Duodenal mucosa (tissue), 2 donors: ENCODE measurements around the gene IRF2BPL.
A peak's percentile ranks its signal among the peaks of the same experiment; 100 is the strongest.

ENCODE experiments used
- H3K27ac ChIP-seq: one replicate; pipeline ENCODE4 v1.7.0; 2013; ENCODE audit warnings: low read depth, low read length
- H3K27me3 ChIP-seq, 2 donors: one replicate each; pipeline ENCODE4 v1.7.0; 2013; ENCODE audit warnings: low read length in 2 of 2, control low read depth in 1 of 2; ENCODE audit not compliant: insufficient read depth in 2 of 2, control insufficient read depth in 1 of 2
- H3K36me3 ChIP-seq, 2 donors: one replicate each; pipeline ENCODE4 v1.7.0; 2013; ENCODE audit warnings: low read length in 2 of 2, control low read depth in 1 of 2; ENCODE audit not compliant: insufficient read depth in 2 of 2, control insufficient read depth in 1 of 2
- H3K4me1 ChIP-seq, 2 donors: one replicate each; pipeline ENCODE4 v1.7.0; 2013; ENCODE audit warnings: low read length in 2 of 2, control low read depth in 1 of 2; ENCODE audit not compliant: insufficient read depth in 2 of 2, control insufficient read depth in 1 of 2
- H3K4me3 ChIP-seq, 2 donors: one replicate each; pipeline ENCODE4 v1.7.0; 2013; ENCODE audit warnings: low read length in 2 of 2, low read depth in 1 of 2
- H3K9ac ChIP-seq, 2 donors: one replicate each; pipeline ENCODE4 v1.7.0; 2013; ENCODE audit warnings: low read length in 2 of 2, low read depth in 1 of 2
- H3K9me3 ChIP-seq, 2 donors: one replicate each; pipeline ENCODE4 v1.7.0; 2013; ENCODE audit warnings: low read length in 2 of 2, control low read depth in 1 of 2; ENCODE audit not compliant: control insufficient read depth in 1 of 2

IRF2BPL gene

GRCh38 chr14:77033622-77034589 is 5.4 kb upstream of the IRF2BPL start:
- H3K9me3 ChIP-seq, result no peaks in the 10 kb centered on the region
- H3K36me3 ChIP-seq, result no peaks in the 10 kb centered on the region
- no peaks in the 10 kb centered on the region for H3K27me3 ChIP-seq
- H3K9ac ChIP-seq, result peak overlapping the region; percentile 58 to 88
- peaks cover 54 to 61% of the 10 kb centered on the region in 2 donors for H3K4me1 ChIP-seq
- peak overlapping the region; percentile 96 for H3K27ac ChIP-seq
- H3K4me3 ChIP-seq, result peak overlapping the region; percentile 72 to 78

GRCh38 chr14:77032844-77033621 is 4.5 kb upstream of the IRF2BPL start:
- H3K4me1 ChIP-seq, result peaks cover 47 to 62% of the 10 kb centered on the region in 2 donors
- H3K4me3 ChIP-seq, result peak overlapping the region; percentile 72 to 78
- H3K9ac ChIP-seq, result peak overlapping the region; percentile 58 to 88

DNA sequence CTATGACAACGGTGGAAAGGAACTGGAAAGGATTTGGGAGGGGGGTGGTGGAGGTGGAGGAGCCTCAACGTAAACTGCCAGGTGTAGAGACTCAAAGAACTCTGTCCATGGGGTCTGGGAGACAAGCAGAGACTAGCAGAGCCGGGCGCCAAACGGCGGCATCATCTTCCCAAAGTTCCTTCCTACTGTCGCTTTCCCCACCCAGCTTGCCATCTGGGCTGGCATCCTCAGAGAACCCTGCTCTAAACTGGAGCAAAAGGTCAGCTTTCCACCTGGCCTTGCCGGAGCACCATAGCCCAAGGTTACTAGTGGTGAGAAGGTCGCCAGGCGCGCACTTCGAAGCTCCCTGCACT is 4.0 kb upstream of the IRF2BPL start:
- peaks cover 42 to 58% of the 10 kb centered on the region in 2 donors for H3K4me1 ChIP-seq
- H3K9ac ChIP-seq, result peak overlapping the region; percentile 58 to 88
- peak overlapping the region; percentile 72 to 78 for H3K4me3 ChIP-seq
- H3K27ac ChIP-seq, result peak overlapping the region; percentile 96
- H3K36me3 ChIP-seq, result no peaks in the 10 kb centered on the region
- H3K27me3 ChIP-seq, result no peaks in the 10 kb centered on the region
- no peaks in the 10 kb centered on the region for H3K9me3 ChIP-seq

More at GRCh38 chr14:77032844-77033621, 4.5 kb upstream of the IRF2BPL start:
- H3K27ac ChIP-seq, result peak overlapping the region; percentile 96
- H3K36me3 ChIP-seq, result no peaks in the 10 kb centered on the region
- H3K27me3 ChIP-seq, result no peaks in the 10 kb centered on the region
- no peaks in the 10 kb centered on the region for H3K9me3 ChIP-seq

DNA sequence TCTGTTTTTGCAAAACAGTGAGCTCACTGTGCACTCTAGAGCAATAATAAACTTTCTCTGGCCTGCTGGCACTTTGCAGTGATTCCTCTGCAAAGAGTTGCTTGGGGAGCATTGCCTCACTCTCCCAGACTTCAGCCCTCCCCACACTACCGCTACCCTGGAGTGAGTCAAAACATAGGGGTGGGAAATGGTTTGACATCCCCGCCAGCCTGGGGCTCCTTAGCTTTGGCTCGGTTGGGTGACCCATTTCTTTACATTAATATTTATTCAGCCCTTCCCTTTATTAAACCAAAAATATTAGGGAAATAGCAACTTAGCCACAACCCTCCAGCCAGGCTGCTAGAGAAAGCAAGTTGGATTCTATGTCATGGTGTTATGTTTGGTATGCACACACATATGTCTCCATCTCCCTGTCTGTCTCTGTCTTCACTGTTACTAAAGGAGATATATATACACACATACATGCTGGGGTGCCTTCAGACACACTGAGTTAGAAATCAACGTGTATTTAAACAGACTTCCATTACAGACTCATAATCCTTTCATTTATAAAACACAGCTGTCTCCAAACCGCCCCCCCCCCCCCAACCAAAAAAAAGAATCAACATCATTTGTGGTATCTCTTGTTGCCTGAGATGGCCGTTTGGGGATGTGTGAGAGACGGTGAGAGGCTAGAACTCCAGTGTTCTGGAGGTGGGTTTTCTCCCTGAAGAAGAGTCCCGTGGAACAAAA is 3.4 kb upstream of the IRF2BPL start:
- peak overlapping the region; percentile 58 to 88 for H3K9ac ChIP-seq
- no peaks in the 10 kb centered on the region for H3K36me3 ChIP-seq
- peak overlapping the region; percentile 72 to 78 for H3K4me3 ChIP-seq
- peak overlapping the region; percentile 96 for H3K27ac ChIP-seq
- peaks cover 37 to 54% of the 10 kb centered on the region in 2 donors for H3K4me1 ChIP-seq
- no peaks in the 10 kb centered on the region for H3K9me3 ChIP-seq
- no peaks in the 10 kb centered on the region for H3K27me3 ChIP-seq

GRCh38 chr14:77027538-77028383 is 747 bp downstream of the IRF2BPL start:
- H3K27me3 ChIP-seq, result no peaks in the 10 kb centered on the region
- peak overlapping the region; percentile 82 to 92 for H3K9ac ChIP-seq
- H3K27ac ChIP-seq, result peak overlapping the region; percentile 96
- H3K4me1 ChIP-seq, result peaks cover 51 to 57% of the 10 kb centered on the region in 2 donors
- no peaks in the 10 kb centered on the region for H3K36me3 ChIP-seq
- H3K4me3 ChIP-seq, result peak overlapping the region; percentile 73 to 79
- H3K9me3 ChIP-seq, result no peaks in the 10 kb centered on the region

DNA sequence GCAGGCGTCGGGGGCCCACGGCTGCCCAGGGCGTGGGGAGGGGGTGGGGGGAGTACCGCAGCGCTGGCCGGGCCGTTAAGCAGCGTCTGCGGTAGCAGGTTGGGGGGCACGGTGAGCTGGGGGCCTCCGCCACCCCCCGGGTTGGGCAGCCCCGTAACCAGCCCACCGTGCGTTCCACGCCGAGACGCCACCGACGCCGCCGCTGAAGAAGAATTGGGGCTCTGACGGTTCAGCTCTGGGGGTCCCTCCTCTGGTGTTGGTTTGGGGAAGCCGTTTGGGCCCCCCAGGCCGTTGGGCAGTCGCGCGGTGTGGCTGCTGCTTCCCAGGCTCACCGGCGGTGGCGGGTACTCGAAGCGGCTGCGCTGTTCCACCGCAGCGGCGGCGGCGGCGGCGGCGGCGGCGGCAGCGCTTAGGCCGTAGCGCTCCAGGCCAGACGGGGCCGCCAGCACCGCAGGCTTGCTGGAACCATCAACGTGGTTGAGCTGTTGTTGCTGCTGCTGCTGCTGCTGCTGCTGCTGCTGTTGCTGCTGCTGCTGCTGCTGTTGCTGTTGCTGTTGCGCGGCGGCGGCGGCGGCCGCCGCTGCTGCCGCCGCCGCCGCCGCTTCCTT is 1.5 kb downstream of the IRF2BPL start:
- Histone ChIP-seq H3K9ac (peak overlapping the region; percentile 82 to 92), H3K9me3 (no peaks in the 10 kb centered on the region), H3K4me1 (peaks cover 51 to 58% of the 10 kb centered on the region in 2 donors), H3K36me3 (no peaks in the 10 kb centered on the region), H3K27me3 (no peaks in the 10 kb centered on the region), H3K4me3 (peak overlapping the region; percentile 79 to 81), H3K27ac (peak overlapping the region; percentile 96)

- Histone ChIP-seq H3K4me1 (peaks cover 51 to 55% of the 10 kb centered on the region in 2 donors), H3K27me3 (no peaks in the 10 kb centered on the region)
Measured at GRCh38 chr14:77026166-77026929, 2.2 kb downstream of the IRF2BPL start.

GRCh38 chr14:77025744-77026165 is 2.8 kb downstream of the IRF2BPL start:
- Histone ChIP-seq H3K27ac (peak overlapping the region; percentile 96), H3K9ac (peak overlapping the region; percentile 22 to 68), H3K36me3 (no peaks in the 10 kb centered on the region), H3K9me3 (no peaks in the 10 kb centered on the region), H3K27me3 (no peaks in the 10 kb centered on the region), H3K4me1 (peaks cover 46 to 52% of the 10 kb centered on the region in 2 donors), H3K4me3 (peak overlapping the region; percentile 79 to 81)

More at GRCh38 chr14:77026166-77026929, 2.2 kb downstream of the IRF2BPL start:
- peak overlapping the region; percentile 22 to 68 for H3K9ac ChIP-seq
- no peaks in the 10 kb centered on the region for H3K9me3 ChIP-seq
- peak overlapping the region; percentile 79 to 81 for H3K4me3 ChIP-seq
- peak overlapping the region; percentile 96 for H3K27ac ChIP-seq
- no peaks in the 10 kb centered on the region for H3K36me3 ChIP-seq
